ENCODE data around the gene B4GALT5. TPM values are rescaled to one million over a fixed set of nuclear protein-coding genes. Genes with fewer than 3 reads are reported as not detected.

Gene B4GALT5
- total RNA-seq, 1 experiment from 2014 or later, result 77.0 TPM

GRCh38 chr20:49599746-49600113 lies 113.9 kb downstream of the B4GALT5 start:
- Histone ChIP-seq H3K4me1 (ENCODE audit: insufficient read depth, low read length) (no peaks in the 10 kb centered on the region), H3K56ac (ENCODE audit: insufficient read length, low read depth, low read length) (no peak overlapping the region), H2BK120ac (ENCODE audit: low read depth, low read length, poor library complexity, severe bottlenecking) (no peak overlapping the region), H2BK5ac (ENCODE audit: insufficient read length, low read length) (no peak overlapping the region), H2BK15ac (ENCODE audit: low read depth, low read length) (no peak overlapping the region), H3K27me3 (ENCODE audit: insufficient read depth, low read length) (no peaks in the 10 kb centered on the region), H3K18ac (ENCODE audit: insufficient read length, low read depth, low read length) (no peak overlapping the region), H2AFZ (ENCODE audit: low read length) (no peak overlapping the region), H2AK5ac (ENCODE audit: insufficient read length, low read length) (no peak overlapping the region), H3K23ac (ENCODE audit: insufficient read length, low read depth, low read length) (no peak overlapping the region), H2BK20ac (ENCODE audit: low read depth, low read length, poor library complexity, severe bottlenecking) (no peak overlapping the region), H3K4me2 (ENCODE audit: insufficient read depth, insufficient read length, low read length) (no peak overlapping the region), H3K79me1 (ENCODE audit: insufficient read depth, low read depth, low read length, poor library complexity, severe bottlenecking) (no peaks in the 10 kb centered on the region), H3K79me2 (ENCODE audit: insufficient read depth, low read length) (no peaks in the 10 kb centered on the region), H2BK12ac (ENCODE audit: insufficient read length, low read depth, low read length) (no peak overlapping the region), H4K5ac (ENCODE audit: insufficient read length, low read depth, low read length) (no peak overlapping the region), H3K9ac (ENCODE audit: extremely low read depth, insufficient read length, low read length) (no peak overlapping the region), H3K27ac (ENCODE audit: insufficient read length, low read depth, low read length) (no peak overlapping the region), H3K23me2 (ENCODE audit: insufficient read length, low read depth, low read length, poor library complexity, severe bottlenecking) (no peaks in the 10 kb centered on the region), H4K20me1 (ENCODE audit: control insufficient read depth, insufficient read depth, insufficient read length) (no peaks in the 10 kb centered on the region), H4K8ac (replicated peaks; ENCODE audit: insufficient read length, low read depth, low read length) (no peak overlapping the region), H3K9me3 (ENCODE audit: control insufficient read depth, low read depth, low read length) (no peaks in the 10 kb centered on the region), H3T11ph (ENCODE audit: low read length) (no peak overlapping the region), H4K91ac (ENCODE audit: insufficient read length, low read depth, low read length) (no peak overlapping the region), H3K14ac (ENCODE audit: insufficient read depth, low read length) (no peak overlapping the region), H3K4ac (ENCODE audit: low read depth, low read length) (no peak overlapping the region)
- Mint-ChIP-seq H3K36me3 (ENCODE audit: insufficient read depth in 1 of 3, low read depth in 3 of 3) (no peaks in the 10 kb centered on the region), H3K27me3 (ENCODE audit: low read depth) (no peaks in the 10 kb centered on the region; the same call in 1 of the 2 replicates), H3K4me3 (no peak overlapping the region), H3K4me1 (no peaks in the 10 kb centered on the region), H3K9me3 (0 out of 5 replicates have a peak, but pooled peaks cover 0 to 2% of the 10 kb centered on the region in 2 experiments), H3K27ac (no peak overlapping the region)
- no peak for TF ChIP-seq CTCF (conservative IDR thresholded peaks at IDR 0.05)
- no peak for DNase-seq
- WGBS (ENCODE audit: extremely low coverage, insufficient read length, low lambda C conversion rate), result no CpG with 5 or more reads among the region's 4 CpGs
